Nephron (organoid): ENCODE results near the gene ESF1.

ENCODE experiments used
- H3K27ac Mint-ChIP-seq, 3 experiments: 2 replicates each; pipeline ENCODE4 v1.8.0; 2020; ENCODE audit warnings: mixed read lengths in 3 of 3, mild to moderate bottlenecking in 2 of 3, moderate library complexity in 1 of 3
- H3K27me3 Mint-ChIP-seq: 2 replicates; pipeline ENCODE4 v1.8.0; 2021; ENCODE audit warnings: low read depth, mild to moderate bottlenecking, moderate library complexity, mixed read lengths
- H3K36me3 Mint-ChIP-seq: 2 replicates; pipeline ENCODE4 v1.8.0; 2020; ENCODE audit warnings: low read depth, mixed read lengths
- H3K4me1 Mint-ChIP-seq: 2 replicates; pipeline ENCODE4 v1.8.0; 2020; ENCODE audit warnings: mixed read lengths
- H3K4me3 Mint-ChIP-seq, 3 experiments: 2 replicates each; pipeline ENCODE4 v1.8.0; 2020; ENCODE audit warnings: mild to moderate bottlenecking in 3 of 3, mixed read lengths in 3 of 3, moderate library complexity in 2 of 3
- H3K9me3 Mint-ChIP-seq: 2 replicates; pipeline ENCODE4 v1.8.0; 2020; ENCODE audit warnings: mixed read lengths
- TF ChIP-seq, protein P1 (sequence below), 3 experiments: fragments of 200-600 bp; sonication (generic); IDR thresholded peaks; one replicate each; pipeline ENCODE4 v1.5.0; 2021; ENCODE audit warnings: antibody characterized with exemption in 3 of 3; ENCODE audit not compliant: unreplicated experiment in 3 of 3

ESF1 gene

DNA sequence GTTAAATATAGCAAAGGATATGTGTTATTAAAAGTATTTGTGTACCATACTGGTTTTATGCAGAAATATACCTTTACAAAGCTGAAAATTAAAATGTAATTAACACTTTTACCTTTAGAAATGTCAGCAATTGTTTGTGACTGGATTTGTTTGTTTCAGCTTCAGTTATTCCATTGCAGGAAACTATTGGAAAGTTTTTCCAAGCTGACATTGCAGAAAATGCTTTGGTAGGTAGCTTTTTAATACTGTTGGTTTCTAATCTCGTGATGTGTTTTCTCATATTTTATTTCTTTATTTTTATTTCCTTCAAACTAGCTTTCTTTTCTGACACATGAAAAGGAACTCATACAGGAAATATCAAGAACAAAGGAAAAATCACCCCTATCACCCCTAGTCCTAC lies 8.3 kb upstream of the ESF1 start:
- Mint-ChIP-seq H3K27me3 (no peaks in the 10 kb centered on the region), H3K4me3 (no peak overlapping the region), H3K36me3 (peaks cover 75% of the 10 kb centered on the region), H3K27ac (no peak overlapping the region), H3K9me3 (no peaks in the 10 kb centered on the region), H3K4me1 (no peaks in the 10 kb centered on the region)
- TF ChIP-seq, protein P1, sequence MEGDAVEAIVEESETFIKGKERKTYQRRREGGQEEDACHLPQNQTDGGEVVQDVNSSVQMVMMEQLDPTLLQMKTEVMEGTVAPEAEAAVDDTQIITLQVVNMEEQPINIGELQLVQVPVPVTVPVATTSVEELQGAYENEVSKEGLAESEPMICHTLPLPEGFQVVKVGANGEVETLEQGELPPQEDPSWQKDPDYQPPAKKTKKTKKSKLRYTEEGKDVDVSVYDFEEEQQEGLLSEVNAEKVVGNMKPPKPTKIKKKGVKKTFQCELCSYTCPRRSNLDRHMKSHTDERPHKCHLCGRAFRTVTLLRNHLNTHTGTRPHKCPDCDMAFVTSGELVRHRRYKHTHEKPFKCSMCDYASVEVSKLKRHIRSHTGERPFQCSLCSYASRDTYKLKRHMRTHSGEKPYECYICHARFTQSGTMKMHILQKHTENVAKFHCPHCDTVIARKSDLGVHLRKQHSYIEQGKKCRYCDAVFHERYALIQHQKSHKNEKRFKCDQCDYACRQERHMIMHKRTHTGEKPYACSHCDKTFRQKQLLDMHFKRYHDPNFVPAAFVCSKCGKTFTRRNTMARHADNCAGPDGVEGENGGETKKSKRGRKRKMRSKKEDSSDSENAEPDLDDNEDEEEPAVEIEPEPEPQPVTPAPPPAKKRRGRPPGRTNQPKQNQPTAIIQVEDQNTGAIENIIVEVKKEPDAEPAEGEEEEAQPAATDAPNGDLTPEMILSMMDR (IDR thresholded peaks at IDR 0.05; ENCODE audit: unreplicated experiment in 3 of 3) = no peak

DNA sequence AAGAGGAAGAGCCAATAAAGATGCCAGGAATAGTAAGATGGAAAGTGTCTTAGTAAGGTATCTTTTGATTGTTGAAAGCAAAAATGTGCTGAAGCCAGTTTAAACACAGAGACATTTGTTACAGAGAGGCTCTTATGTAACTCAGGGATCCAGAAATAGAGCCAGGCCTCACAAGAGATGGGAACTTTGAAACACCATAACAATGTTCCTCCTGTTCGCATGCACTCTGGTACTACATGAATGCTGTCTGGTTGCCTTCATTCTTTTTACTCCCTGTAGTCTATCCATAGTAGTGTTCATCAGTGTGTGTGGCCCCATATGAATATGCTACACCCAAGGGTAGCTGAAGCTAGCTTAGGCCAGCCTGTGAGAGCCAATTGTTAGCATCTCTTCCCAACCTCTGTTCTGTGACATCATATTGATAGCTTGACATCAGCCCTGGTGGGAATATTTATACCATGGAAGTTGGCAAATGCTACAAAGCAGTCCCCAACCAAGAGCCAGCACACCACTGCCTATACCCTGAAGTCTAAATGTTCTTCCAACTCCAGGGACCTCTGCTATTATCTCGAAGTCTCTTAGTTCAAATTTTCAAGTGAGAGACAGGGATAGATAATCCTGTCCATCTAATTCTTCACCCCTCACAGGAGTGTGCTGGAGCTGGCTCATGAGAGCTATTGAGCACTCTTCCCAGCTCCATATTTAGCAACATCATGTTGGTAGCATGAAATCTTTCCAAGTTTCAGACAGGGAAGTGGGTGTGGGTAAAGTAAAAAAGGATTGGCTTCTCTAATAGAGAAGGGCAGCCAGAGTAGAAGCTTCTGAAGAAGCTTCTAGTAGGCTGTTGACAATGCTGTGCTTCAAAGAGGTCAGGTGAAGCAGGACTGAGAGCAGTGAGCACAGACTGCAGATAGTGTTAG lies 7.1 kb upstream of the ESF1 start:
- peaks cover 6% of the 10 kb centered on the region for H3K4me1 Mint-ChIP-seq
- no peaks in the 10 kb centered on the region for H3K9me3 Mint-ChIP-seq
- H3K36me3 Mint-ChIP-seq = peaks cover 69% of the 10 kb centered on the region
- TF ChIP-seq, protein P1 (IDR thresholded peaks at IDR 0.05; ENCODE audit: unreplicated experiment in 3 of 3) = no peak
- no peak overlapping the region for H3K4me3 Mint-ChIP-seq
- no peak overlapping the region for H3K27ac Mint-ChIP-seq
- H3K27me3 Mint-ChIP-seq = no peaks in the 10 kb centered on the region

DNA sequence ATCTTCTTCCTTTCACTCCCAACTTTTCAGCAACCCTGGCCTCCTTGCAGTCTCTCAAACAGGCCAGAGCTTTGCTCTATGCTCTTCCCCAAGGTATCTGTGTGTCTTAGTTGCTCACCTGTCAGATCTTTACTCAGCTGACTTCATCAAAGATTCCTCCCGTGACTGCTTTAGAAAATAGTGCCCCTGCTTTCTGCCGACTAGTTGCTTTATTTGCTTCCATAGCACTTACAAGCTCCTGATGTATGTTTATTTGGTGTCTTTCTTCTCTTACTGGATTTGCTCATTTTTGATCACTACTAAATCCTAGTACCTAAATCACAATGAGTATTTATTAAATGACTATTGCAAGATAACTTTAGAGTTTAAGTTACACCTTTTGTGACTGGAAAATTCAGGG lies 6.0 kb upstream of the ESF1 start:
- H3K9me3 Mint-ChIP-seq = no peaks in the 10 kb centered on the region
- H3K36me3 Mint-ChIP-seq = peaks cover 60% of the 10 kb centered on the region
- peaks cover 17% of the 10 kb centered on the region for H3K4me1 Mint-ChIP-seq
- no peaks in the 10 kb centered on the region for H3K27me3 Mint-ChIP-seq
- no peak overlapping the region for H3K27ac Mint-ChIP-seq
- no peak overlapping the region for H3K4me3 Mint-ChIP-seq
- TF ChIP-seq, protein P1 (IDR thresholded peaks at IDR 0.05; ENCODE audit: unreplicated experiment in 3 of 3) = no peak

DNA sequence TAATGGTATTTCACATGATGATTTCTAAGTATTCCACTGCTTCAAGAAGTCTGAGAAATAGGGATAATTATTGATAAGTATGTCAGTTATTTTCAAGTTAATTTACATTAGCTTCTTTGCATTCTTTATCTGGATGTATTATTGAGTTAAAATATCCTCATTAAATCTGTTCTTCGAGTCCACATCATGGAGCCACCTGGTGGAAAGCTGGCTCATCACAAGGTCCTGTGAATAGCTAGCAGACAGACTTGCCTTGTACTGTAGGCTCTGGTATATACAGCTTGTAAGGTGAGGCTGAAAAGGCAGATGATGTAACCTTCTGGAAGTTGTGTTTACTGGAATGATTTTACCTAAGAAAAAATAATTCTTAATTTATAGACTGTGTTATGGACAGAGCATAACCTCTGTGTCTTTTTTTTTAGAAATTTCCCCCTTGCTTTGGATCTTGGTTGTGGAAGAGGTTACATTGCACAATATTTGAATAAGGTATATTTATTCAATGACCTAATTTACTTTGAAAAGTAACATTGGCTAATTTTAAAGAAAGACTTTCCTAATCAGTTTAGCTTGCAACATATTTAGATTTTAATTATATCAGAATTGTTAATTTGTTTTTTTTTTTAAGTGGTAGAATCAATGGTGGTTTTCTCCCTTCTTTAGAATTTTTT lies 3.6 kb upstream of the ESF1 start:
- TF ChIP-seq, protein P1 (IDR thresholded peaks at IDR 0.05; ENCODE audit: unreplicated experiment in 3 of 3) = peak; percentile 60 to 64 (median 60)
- no peaks in the 10 kb centered on the region for H3K9me3 Mint-ChIP-seq
- peaks cover 40% of the 10 kb centered on the region for H3K36me3 Mint-ChIP-seq
- peak overlapping the region; percentile 55 to 80 (median 58) for H3K4me3 Mint-ChIP-seq
- H3K27me3 Mint-ChIP-seq = no peaks in the 10 kb centered on the region
- peak overlapping the region in 2 of 3 experiments; percentile 35 to 54 for H3K27ac Mint-ChIP-seq
- peaks cover 33% of the 10 kb centered on the region for H3K4me1 Mint-ChIP-seq

DNA sequence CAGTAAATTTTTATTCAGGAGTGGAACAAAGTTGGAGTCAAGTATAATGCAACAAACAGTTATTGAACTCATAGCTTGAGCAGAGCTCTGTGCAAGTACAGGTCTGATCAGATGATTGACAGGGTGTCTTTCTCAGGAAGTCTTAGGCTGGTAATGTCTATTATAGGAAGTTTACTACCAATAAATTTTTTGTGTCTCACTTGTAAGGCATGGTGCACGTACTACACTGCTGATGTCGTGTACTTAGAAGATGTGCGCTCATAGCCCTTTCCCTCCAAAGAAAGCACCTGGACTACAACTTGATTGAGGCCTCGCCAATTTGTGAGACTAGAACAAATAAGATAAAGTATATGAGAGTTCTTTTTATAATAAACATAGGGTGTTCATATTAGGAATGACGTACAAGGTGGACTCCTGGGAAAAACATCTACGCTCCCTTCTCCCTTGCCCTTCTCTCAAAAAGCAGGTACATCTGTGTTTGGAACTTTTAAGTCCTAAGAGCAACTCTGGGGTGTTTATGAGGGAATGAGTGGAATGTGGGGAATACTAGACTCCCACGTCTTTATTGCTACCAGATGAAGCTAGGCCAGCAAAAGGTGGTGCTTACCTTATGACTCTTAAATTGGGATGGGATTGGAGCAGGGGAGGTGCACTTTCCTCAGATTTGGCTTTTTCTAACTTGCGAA lies 1.6 kb upstream of the ESF1 start:
- Mint-ChIP-seq H3K4me1 (peaks cover 33% of the 10 kb centered on the region), H3K4me3 (peak overlapping the region; percentile 96 to 100 (median 97)), H3K27ac (peak overlapping the region; percentile 70 to 86 (median 86)), H3K9me3 (no peaks in the 10 kb centered on the region), H3K27me3 (no peaks in the 10 kb centered on the region), H3K36me3 (peaks cover 41% of the 10 kb centered on the region)
- TF ChIP-seq, protein P1 (IDR thresholded peaks at IDR 0.05; ENCODE audit: unreplicated experiment in 3 of 3) = no peak
